GM12878 (cell line): Measurements from ENCODE around the gene DIP2C.

Source experiments
- EP300 ChIP-seq, 2 experiments: fragments of 150-350 bp in 1 of 2; IDR thresholded peaks; 2 replicates each; pipeline ENCODE4 v1.6.1; 2011 to 2012; ENCODE audit warnings: low read depth in 2 of 2, low read length in 2 of 2, borderline replicate concordance in 1 of 2, improper control_type of control experiment in 1 of 2, inconsistent platforms in 1 of 2; ENCODE audit not compliant: control insufficient read depth in 1 of 2
- ETV6 ChIP-seq, 2 experiments: fragments of 450-650 bp in 1 of 2; IDR thresholded peaks in 1 of 2; conservative IDR thresholded peaks in 1 of 2; 2 replicates each; pipeline ENCODE4 v1.6.1; 2014; ENCODE audit warnings: antibody characterized with exemption in 1 of 2, borderline replicate concordance in 1 of 2, low read depth in 1 of 2, mild to moderate bottlenecking in 1 of 2, moderate library complexity in 1 of 2
- EZH2 ChIP-seq: IDR thresholded peaks from 2 replicates; pipeline ENCODE4 v1.6.1; 2012; ENCODE audit warnings: low read depth, mild to moderate bottlenecking, control low read depth, inconsistent platforms, low read length, borderline replicate concordance; ENCODE audit not compliant: control insufficient read depth
- POLR2A ChIP-seq: IDR thresholded peaks from 2 replicates; pipeline ENCODE4 v1.6.1; 2011; ENCODE audit warnings: low read depth, mild to moderate bottlenecking, low read length
- YBX1 ChIP-seq: fragments of 450-650 bp; IDR thresholded peaks from 2 replicates; pipeline ENCODE4 v1.6.1; 2016; ENCODE audit warnings: antibody characterized with exemption
- ZNF384 ChIP-seq: IDR thresholded peaks from 2 replicates; pipeline ENCODE4 v1.6.1; 2012; ENCODE audit warnings: low read depth, mild to moderate bottlenecking, low read length, improper control_type of control experiment, borderline replicate concordance
- TF ChIP-seq, protein P1 (sequence below): fragments of 450-650 bp; formaldehyde crosslinking; IDR thresholded peaks from 2 replicates; pipeline ENCODE4 v1.4.0; 2020; ENCODE audit warnings: mild to moderate bottlenecking, moderate library complexity
- TF ChIP-seq, protein P2 (sequence below), 3 experiments: IDR thresholded peaks in 2 of 3; conservative IDR thresholded peaks in 1 of 3; 2 replicates each; pipeline ENCODE4 v1.5.1; 2011; ENCODE audit warnings: low read depth in 3 of 3, low read length in 3 of 3, mild to moderate bottlenecking in 3 of 3, control low read depth in 2 of 3, moderate library complexity in 2 of 3, inconsistent platforms in 1 of 3, mixed read lengths in 1 of 3; ENCODE audit not compliant: control insufficient read depth in 2 of 3, insufficient read depth in 1 of 3; ENCODE audit errors: extremely low read depth in 1 of 3

DNA sequence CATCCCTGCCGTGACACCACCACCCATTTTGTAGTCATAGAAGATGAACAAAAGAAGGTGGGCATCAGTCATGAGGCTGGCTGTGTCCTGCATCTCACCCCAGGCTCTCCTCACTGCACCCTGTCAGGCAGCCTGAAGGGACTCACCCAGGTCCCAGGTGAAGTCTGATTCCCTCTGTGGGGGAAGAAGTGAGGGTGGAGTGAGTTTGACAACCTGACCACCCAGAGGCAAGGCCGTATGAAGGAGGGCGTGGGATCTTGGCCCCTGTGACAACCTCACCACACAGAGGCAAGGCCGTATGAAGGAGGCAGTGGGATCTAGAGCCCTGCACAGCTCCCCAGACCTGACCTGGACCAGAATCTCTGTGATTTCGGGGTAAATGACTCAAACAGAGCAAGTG, 152.5 kb downstream of the DIP2C start:
- TF ChIP-seq EP300 (IDR thresholded peaks at IDR 0.05; ENCODE audit: borderline replicate concordance in 1 of 2, control insufficient read depth in 1 of 2, low read depth in 2 of 2, low read length in 2 of 2) = no peak
- no peak for TF ChIP-seq EZH2
- no peak for TF ChIP-seq ZNF384
- no peak for TF ChIP-seq YBX1
- no peak for TF ChIP-seq POLR2A
- TF ChIP-seq, protein P1, sequence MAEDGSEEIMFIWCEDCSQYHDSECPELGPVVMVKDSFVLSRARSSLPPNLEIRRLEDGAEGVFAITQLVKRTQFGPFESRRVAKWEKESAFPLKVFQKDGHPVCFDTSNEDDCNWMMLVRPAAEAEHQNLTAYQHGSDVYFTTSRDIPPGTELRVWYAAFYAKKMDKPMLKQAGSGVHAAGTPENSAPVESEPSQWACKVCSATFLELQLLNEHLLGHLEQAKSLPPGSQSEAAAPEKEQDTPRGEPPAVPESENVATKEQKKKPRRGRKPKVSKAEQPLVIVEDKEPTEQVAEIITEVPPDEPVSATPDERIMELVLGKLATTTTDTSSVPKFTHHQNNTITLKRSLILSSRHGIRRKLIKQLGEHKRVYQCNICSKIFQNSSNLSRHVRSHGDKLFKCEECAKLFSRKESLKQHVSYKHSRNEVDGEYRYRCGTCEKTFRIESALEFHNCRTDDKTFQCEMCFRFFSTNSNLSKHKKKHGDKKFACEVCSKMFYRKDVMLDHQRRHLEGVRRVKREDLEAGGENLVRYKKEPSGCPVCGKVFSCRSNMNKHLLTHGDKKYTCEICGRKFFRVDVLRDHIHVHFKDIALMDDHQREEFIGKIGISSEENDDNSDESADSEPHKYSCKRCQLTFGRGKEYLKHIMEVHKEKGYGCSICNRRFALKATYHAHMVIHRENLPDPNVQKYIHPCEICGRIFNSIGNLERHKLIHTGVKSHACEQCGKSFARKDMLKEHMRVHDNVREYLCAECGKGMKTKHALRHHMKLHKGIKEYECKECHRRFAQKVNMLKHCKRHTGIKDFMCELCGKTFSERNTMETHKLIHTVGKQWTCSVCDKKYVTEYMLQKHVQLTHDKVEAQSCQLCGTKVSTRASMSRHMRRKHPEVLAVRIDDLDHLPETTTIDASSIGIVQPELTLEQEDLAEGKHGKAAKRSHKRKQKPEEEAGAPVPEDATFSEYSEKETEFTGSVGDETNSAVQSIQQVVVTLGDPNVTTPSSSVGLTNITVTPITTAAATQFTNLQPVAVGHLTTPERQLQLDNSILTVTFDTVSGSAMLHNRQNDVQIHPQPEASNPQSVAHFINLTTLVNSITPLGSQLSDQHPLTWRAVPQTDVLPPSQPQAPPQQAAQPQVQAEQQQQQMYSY (CRISPR knock-in tag) = no peak
- TF ChIP-seq, protein P2, sequence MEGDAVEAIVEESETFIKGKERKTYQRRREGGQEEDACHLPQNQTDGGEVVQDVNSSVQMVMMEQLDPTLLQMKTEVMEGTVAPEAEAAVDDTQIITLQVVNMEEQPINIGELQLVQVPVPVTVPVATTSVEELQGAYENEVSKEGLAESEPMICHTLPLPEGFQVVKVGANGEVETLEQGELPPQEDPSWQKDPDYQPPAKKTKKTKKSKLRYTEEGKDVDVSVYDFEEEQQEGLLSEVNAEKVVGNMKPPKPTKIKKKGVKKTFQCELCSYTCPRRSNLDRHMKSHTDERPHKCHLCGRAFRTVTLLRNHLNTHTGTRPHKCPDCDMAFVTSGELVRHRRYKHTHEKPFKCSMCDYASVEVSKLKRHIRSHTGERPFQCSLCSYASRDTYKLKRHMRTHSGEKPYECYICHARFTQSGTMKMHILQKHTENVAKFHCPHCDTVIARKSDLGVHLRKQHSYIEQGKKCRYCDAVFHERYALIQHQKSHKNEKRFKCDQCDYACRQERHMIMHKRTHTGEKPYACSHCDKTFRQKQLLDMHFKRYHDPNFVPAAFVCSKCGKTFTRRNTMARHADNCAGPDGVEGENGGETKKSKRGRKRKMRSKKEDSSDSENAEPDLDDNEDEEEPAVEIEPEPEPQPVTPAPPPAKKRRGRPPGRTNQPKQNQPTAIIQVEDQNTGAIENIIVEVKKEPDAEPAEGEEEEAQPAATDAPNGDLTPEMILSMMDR (IDR thresholded peaks at IDR 0.05 in 2 of 3, conservative IDR thresholded peaks at IDR 0.05 in 1 of 3; ENCODE audit: control insufficient read depth in 2 of 3, extremely low read depth in 1 of 3, insufficient read depth in 1 of 3, low read depth in 3 of 3, low read length in 3 of 3) = no peak
- no peak for TF ChIP-seq ETV6 (conservative IDR thresholded peaks at IDR 0.05 in 1 of 2, IDR thresholded peaks at IDR 0.05 in 1 of 2; ENCODE audit: borderline replicate concordance in 1 of 2, low read depth in 1 of 2)
